HG02938 (cell line): ENCODE measurements around the gene FBXO2.

Experiments used
- ATAC-seq: cut with Tn5 transposase; IDR thresholded peaks from one replicate; pipeline ENCODE4 v1.9.1; 2021; ENCODE audit warnings: mild to moderate bottlenecking, moderate library complexity; ENCODE audit not compliant: unreplicated experiment

Gene FBXO2, protein sequence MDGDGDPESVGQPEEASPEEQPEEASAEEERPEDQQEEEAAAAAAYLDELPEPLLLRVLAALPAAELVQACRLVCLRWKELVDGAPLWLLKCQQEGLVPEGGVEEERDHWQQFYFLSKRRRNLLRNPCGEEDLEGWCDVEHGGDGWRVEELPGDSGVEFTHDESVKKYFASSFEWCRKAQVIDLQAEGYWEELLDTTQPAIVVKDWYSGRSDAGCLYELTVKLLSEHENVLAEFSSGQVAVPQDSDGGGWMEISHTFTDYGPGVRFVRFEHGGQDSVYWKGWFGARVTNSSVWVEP

DNA sequence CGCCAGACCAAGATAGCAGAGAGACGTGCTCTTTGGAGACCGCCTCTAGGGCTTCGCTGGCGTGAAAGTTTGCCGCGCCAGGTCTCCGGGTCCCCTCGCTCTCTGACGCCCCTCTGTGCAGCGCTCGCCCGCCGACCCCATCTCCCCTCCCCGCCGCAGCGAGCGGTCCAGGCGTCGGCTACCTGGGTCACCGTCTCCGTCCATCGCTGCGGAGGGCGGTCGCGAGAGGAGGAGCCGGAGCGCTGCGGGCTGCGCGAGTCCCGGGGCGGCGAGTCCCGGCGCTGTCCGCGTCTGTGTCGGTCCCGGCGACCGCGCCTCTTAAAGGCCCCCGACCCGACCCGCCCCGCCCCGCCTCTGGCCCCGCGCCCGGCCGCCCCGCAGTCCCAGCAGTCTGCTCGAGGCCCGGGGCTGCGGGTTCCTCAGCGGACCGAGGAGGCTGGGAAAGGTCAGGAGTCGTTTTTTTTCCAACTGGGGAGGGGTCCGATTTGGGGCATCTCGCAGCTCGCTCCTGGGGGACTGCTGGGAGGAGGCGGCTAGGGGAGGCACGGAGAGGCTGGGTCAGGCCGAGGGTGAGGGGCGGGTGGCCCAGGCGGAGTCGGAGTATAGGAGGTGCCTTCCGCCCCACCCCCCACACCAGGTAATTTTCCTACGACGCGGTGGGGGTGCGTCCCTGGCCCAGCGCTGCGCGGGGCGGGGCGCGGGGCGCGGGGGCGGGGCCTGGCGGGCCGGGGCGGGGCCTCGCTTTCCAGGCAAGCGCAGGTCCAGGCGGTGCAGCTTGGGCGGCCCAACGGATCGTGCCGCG is at the start of gene FBXO2, which contains the start of gene FBXO44:
Gene FBXO2 (minus strand): TSS at position 293 of the 802 bp plus-strand sequence. CDS start 89 bp downstream, at position 204.
Gene FBXO44 (plus strand): TSS at position 741 of the 802 bp plus-strand sequence. CDS start 959 bp downstream, outside the sequence.
- ATAC-seq, result no peak

DNA sequence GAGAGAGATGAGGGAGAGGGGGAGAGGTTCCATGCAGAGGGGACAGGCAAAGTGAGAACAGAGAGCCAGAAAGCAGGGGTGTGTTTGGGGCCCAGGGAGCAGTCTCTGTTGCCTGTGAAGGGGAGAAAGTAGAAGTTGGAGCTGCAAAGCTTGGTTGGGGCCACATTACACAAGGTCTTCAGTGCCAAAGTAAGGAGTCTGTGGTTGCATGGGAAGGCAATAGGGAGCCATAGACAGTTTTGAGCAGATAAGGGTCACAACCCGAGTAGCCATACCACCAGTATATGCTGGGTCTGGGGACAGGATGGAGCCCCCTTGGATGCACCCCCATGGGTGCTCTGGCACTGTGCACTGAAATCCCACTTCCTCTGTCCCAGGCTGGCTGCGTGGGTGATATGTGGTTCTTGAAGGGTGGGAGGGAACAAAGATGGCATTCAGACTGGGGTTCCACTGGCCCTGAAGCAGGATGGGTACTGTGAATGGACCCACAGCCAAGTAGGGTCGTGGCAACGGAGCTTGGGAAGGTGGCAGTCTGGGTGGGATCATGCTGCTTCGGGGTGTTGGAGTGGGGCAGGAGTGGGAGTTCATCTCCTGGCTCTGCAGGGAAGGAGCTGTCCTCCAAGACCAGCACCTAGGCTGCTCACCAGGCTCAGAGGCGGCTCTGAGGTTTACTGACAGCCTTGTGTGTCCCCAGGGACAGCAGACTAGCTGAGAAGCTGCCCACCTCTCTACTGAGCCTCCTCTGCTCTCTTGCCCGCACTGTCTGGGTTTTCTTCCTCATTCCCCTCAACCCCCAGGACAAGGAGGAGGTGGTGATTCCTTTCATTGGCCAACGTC is 49.3 kb upstream of the FBXO2 start:
- ATAC-seq, result no peak

DNA sequence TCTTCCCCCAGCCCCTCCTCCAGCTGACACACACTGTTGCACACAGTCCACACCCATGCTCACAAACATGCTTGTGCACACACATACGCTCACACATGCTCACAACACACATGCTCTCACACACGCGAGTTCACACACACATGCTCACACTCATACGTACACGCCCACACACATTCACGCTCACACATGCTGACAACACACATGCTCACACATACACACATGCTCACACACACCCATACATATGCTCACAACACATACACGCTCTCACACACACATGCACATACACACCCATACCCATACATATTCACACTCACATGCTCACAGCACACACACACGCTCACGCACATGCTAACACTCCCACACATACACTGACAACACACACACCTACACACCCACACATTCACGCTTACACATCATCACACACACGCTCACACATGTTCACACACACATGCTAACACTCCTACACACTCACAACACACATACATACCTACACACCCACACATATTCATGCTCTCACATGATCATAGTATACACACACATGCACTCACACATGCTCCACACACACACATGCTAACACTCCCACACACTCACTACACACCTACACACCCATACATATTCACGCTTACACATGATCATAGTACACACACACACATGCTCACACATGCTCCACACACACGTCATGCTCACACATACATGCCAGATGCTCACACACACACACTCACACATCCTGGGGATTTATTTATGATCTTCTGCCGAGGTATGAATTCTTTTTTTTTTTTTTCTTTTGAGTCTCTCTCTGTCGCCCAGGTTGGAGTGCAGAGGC is 48.0 kb upstream of the FBXO2 start:
- ATAC-seq, result no peak

DNA sequence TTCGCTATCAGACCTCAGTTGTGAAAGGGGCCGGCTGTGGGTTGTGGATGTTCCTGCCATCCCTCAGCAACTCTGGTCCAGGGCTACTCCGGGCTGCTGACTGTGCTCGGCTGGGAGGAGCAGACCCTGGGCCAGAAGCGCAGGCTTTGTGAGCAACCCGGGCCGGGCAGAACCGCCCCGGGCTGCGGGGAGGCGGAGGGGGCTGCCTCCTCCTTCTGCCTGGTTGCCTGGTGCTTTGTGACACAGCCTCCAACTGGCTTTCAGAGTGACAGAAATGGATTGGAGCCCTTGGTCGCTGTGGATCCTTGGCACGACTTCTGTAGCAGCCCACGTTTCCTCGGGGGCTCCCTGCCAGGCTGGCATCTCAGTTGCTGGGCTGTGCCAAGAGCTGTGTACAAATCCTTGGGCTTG is 47.3 kb upstream of the FBXO2 start:
- no peak for ATAC-seq

DNA sequence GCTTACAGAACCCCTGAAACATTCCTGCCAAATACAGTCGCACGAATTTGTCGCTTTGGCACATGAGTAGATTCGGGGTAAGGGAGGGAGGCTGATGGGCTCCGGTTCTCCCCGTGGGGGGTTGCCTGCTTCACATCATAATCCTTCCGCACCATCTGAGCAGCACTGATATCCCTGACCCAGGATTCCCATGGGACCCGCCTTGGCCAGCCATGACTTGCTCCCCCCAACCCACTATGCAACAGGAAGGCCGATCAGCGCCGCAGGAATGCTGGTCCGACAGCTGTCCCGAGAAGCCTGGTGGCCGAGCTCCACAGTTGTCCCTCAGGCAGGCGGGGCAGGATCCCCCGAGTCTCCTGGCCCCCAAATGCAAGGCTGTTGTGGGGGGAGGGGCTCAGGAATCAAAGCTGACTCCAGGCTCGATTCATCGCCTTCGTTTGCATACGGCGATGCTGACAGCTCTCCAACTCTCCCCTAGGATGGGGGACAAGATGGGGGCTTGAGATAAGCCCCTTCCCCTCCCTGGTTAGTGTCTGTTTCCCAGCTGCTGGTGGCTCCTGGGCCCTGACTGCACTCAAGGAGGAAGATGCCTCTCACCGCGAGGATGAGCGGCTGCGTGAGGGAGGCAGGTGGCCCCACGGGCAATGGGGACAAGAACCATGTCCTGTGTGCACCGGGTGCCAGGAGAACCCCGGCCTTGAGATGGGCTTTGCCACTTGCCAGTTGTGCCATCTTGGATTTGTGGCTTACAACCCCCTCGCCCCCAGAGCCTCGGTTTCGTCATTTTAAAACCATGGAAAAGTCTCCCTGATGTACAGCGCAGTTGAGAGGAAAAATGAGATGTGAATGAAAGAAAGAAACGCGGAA is 46.6 kb upstream of the FBXO2 start:
- no peak for ATAC-seq

DNA sequence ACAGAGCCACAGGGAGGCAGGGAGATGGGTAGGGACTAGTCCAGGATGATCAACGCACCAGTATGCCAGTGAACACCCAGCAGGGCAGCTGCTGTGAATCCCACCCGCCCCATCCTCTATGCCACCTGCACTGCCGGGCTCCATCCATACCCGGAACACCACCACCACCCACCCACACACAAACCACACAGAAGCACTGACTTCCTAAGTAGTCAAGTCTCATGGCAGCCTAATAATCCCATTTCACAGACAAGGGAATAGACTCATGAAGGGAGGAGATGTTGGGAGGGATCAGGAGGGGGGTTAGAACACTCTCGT is 43.6 kb upstream of the FBXO2 start:
- ATAC-seq, result no peak

DNA sequence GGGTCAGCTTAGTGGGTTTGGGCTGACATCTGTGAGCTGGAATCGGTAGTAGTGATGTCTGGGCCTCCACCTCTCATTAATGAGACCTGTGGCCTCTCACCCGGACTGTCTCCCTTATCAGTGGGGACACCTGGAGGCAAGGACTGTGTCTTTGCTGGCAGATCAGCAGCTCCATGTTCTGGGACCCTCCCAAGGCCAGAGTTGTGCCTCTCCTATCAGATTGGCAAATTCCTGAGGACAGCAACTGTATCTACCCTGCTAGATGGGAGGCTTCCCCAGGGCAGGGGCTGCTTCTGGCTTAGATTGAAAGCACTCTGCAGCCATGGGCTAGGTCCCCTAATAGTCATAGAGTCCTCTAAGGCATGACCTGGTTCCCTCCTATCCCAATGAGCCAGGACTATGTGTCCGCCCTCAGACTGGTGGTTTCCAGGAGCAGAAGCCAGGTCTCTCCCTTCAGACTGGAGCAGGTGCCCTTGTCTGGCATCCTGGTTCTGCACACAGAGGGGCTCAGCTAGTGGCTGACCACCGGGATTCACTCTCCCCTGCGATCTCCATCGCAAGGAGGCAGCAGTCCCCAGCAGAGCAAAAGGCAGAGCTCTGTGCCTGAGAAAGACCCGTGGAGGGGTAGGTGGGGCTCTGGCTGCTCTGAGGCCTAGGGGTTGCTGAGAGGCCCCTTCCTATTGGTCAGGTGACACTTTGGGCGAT is 43.1 kb upstream of the FBXO2 start:
- no peak for ATAC-seq

DNA sequence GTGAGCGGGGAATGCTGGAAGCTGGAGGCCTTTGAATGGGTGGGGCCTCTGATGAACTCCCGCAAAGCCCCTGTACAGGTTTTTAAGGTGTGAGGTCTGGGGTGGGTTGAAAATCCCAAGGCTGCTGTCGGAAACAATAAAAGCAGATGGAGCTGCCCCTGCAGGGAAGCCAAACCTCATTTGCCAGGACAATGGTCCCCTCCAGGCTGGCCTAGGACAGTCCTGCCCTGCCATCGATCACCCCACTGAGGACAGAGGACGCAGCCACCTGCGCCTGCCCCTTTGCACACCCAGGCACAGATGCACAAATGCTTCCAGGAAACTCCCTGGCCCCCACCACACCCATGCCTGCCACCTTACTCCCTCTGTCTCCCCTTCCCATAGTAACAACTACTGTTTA is 41.6 kb upstream of the FBXO2 start:
- ATAC-seq, result no peak

DNA sequence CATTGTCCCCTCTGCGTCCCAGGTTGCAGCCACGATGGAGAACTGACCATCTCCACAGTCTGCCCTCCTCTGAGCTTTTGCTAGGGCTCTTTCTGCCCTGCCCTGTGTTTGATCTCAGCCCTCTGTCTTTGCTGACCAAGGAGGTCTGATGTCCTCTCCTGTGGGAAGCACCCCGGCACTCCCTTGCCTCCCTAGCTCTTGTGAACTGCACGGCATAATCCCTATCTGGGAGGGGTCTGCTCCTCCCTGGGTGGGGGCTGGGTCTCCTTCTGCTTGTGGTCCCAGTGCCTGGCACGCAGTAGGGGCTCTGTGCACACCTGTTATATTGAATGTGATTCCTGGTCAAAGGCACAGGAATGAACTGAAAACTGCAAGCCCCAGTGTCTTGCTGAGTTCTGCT is 39.7 kb upstream of the FBXO2 start:
- ATAC-seq, result no peak

DNA sequence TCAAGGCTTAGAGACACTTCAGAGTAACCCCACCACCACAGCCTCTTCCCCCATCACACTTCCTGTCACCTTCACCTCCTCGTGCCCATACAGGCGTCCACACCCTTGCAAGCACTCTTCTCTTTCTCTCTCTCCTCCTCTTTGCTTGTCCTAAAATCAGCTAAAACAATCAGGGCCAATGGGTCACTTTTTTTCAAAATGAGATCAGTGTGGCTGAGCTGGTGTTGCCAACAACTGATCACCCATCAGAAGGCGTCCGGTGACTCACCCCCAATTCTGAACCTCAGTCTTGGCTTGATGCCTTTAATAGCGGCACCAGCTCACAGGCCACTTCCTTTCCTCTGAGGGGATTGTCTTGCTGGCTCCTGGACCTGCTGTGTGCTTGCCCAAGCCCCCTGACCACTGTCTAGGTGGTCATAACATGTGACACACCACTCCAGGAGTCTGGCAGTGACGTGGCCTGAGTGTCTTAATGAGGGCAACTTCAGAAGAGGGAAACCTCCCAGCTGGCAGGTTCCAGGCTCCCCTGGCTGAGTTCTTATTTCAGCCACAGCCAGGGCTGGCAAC is 38.9 kb upstream of the FBXO2 start:
- ATAC-seq, result no peak

DNA sequence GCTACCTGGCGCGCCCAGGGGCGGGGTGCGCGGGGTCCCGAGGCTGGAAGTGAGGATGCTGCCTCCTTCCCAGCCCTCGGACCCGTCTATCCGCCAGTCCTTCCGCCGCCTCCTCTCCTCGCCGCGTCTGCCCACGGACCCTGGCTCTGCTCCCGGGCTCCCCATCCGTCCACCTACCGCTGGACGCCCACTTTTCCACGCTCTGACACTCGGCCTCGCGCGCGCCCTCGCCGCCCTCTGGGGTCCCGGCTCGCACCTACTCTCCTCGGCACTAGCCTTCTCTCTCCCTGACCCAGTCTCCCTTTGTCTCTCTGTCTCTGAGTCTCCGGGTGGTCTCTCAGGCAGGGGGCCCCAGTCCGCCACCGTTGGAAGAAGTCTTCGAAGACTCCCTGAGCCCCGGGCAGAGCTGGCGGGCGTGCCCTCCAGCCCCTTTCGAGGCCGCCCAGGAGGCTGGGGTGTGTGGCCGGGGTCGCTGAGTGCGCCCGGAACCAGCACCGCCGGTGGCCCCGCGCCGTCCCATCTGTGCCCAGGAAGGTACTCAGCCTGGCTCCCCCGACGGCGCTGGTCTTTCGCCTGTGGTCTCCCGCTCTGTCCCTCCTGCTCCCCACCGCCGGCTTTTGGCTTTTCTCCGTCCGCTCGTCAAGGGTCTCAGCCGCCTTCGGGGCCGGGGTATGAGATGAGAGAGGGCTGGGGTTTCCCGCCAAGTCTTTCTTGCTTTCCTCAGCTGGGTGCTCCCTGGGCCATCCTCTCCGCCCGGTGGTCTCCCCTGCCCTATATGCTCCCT is 37.9 kb upstream of the FBXO2 start:
- ATAC-seq, result no peak

DNA sequence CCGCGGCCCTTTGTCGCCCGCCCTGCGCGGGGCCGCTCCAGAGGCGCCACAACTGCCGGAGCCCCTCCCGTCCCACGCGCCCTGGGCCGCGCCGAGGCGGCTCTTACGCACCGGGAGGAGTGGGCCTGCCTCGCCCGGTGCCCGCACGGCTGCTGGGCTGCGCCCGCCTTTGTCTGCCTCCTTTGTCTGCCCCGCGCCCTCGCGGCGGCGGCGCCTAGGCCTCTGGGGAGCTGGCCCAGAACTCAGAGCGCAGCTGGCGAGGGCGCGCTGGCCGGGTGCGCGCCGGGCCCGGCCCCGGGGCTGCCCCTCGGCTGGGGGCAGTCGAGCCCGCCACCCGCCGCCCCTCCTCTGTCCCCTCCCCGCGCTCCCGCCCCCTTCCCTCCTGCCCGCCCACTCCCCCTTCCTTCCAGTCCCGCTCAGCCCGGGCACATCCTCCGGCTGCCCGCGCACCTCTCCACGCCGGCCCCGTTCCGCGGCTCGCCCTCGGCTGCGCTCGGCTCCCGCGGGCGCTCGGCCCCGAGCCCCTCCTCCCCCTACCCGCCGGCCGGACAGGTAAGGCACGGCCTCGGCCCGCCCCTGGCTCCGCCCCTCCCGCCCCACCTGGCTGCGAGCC is 37.2 kb upstream of the FBXO2 start, which contains the start of gene DRAXIN:
Gene DRAXIN (plus strand): TSS at position 409 of the 613 bp plus-strand sequence. CDS start 14,549 bp downstream, outside the sequence.
- no peak for ATAC-seq

DNA sequence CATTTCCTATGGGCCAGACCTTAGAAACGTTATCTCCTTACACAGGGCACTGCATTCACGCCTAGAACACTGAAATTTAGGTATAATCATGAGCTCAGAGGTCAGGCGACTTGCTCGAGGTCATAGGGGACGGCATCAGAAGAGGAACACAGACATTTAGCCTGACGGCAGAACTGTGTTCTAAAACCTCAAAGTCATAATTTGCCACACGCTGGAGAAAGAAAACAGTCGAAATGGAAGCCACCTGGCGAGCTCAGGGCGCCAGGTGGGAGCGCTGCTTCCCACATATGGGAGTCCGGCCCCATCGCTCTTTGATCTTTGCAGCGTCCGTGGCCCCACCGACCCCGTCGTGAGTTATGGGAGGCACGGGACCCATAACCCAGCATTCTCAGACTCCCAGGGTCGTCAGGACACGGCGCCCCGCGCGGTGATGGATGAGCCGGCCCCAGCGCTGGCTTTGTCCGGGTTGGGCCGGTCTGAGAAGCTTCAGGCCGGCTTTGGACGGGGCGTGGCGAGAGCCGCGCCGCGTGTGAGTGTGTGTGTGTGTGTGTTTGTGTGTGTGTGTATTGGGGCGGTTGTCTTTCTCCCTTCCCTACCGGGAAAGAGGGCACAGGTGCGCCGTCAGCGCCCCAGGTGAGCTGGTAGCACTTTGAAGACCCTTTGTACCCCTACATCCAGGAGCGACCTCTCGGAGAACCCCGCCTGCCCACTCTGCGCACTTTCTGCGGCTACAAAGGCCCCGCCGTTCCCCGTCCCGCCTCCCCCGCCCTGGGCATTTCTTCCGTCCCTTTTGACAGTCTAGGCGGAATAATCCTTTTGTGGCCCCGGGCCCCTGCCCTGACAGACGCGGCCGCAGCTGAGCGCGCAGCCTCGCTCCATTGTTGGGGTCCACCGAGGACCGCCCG is 36.4 kb upstream of the FBXO2 start:
- ATAC-seq, result no peak

DNA sequence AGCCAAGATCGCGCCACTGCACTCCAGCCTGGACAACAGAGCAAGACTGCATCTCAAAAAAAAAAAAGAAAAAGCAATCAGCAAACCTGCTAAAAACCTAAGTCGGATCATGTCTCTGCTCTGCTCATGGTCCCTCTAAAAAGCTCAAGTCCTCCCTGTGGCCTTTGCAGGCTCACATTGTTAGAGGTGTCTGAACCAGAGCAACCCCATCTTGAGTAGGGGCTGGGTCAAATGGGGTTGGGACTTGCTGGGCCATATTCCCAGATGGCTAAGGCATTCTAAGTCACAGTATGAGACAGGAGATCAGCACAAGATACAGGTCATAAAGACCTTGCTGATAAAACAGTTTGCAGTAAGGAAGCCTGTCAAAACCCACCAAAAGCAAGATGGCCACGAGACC is 34.3 kb upstream of the FBXO2 start:
- no peak for ATAC-seq

DNA sequence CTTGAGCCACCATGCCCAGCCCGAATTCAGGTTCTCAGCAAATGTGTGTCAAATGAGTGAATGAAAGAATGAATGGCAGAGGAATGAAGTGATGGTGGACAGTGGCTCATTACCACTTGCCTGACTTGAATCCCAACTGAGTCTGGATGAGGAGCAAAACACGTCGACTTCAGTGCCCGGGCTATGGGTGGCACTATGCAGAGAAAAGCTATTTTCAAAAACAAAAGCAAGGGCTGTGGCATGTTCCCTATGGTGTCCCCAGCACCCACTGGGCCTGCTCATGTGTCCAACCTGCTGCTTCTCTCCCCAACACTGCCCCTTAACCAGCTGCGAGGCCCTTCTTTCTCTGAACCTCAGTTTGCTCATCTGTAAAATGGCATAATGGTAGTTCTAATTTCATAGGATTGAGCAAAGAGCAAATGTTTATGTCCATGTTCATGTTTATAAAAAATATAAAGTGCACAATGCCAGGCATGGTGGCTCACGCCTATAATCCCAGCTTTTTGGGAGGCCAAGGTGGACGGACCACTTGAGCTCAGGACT is 31.1 kb upstream of the FBXO2 start:
- no peak for ATAC-seq

DNA sequence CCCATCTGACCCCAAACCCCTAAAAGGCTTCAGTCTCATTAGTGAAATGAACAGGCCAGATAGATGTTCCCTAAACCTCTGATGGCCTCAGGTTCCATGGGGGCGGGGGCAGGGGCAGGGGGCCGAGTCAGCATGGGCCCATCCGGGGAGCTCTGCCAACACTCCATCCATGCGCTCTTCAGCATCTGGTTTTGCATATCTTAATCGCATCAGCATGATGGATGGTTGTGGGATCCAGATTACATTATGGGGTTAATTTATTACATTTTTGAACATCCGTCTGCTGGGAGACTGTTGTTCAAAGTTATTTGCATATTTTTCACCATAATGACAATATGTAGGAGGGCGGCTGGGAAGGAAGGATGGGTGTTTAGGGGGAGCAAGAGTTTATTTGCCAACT is 29.8 kb upstream of the FBXO2 start:
- ATAC-seq, result no peak
